Esophagus squamous epithelium (tissue), 4 donors: Measurements from ENCODE around the gene PLOD2.

Source experiments
- CTCF ChIP-seq, 6 experiments: fragments of 450-650 bp in 4 of 6; fragments of 200-600 bp in 2 of 6; sonication (generic) in 2 of 6; IDR thresholded peaks; one replicate each; pipeline ENCODE4 v1.5.1; 2016 to 2019; ENCODE audit warnings: antibody characterized with exemption in 6 of 6, mild to moderate bottlenecking in 4 of 6, moderate library complexity in 4 of 6
- POLR2A ChIP-seq, 4 donors: fragments of 450-650 bp; IDR thresholded peaks; one replicate each; pipeline ENCODE4 v1.6.1; 2017; ENCODE audit warnings: antibody characterized with exemption in 4 of 4, mild to moderate bottlenecking in 4 of 4, moderate library complexity in 3 of 4

- no peak for TF ChIP-seq CTCF (IDR thresholded peaks at IDR 0.05)
- TF ChIP-seq POLR2A (IDR thresholded peaks at IDR 0.05), result no peak
Measured at GRCh38 chr3:146072061-146072460, 88.9 kb downstream of the PLOD2 start.
